Activated T-cell treated with anti-CD3 and anti-CD28 coated beads, Interleukin-2, amount 50 U/mL, for 24 hours (primary cell): ENCODE results near the gene PLA2G6.

Experiments used
- DNase-seq: peaks from one replicate; pipeline ENCODE4 v3.0.0-alpha.2; 2020
- H3K27ac Mint-ChIP-seq: 2 replicates; pipeline ENCODE4 v1.8.0; 2020; ENCODE audit warnings: mild to moderate bottlenecking, mixed read lengths
- H3K27me3 Mint-ChIP-seq: 2 replicates; pipeline ENCODE4 v1.8.0; 2020; ENCODE audit warnings: mixed read lengths
- H3K36me3 Mint-ChIP-seq: 2 replicates; pipeline ENCODE4 v1.8.0; 2020; ENCODE audit warnings: low read depth, mixed read lengths
- H3K4me1 Mint-ChIP-seq: 2 replicates; pipeline ENCODE4 v1.8.0; 2020; ENCODE audit warnings: low read depth, mixed read lengths
- H3K4me3 Mint-ChIP-seq: 2 replicates; pipeline ENCODE4 v1.8.0; 2020; ENCODE audit warnings: mild to moderate bottlenecking, moderate library complexity, mixed read lengths
- H3K9me3 Mint-ChIP-seq: 2 replicates; pipeline ENCODE4 v1.8.0; 2020; ENCODE audit warnings: mixed read lengths

Gene PLA2G6

DNA sequence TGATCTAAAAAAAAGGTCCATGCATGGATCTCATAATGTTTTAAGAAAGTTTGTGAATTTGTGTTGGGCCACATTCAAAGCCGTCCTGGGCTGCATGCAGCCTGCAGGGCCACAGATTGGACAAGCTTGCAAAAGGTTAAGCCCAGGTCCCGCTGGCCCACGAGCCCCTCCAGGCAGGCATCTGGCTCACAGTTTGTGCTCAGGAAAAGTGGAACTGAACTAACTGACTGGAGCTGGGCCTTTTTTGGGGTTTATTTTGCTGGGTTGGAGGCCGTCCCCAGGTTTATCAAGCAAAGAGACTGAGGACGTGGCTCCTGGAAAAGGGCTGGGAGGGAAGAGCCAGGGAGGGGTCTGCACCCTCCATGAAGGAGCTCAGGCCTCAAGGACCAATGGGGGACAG, 39.0 kb downstream of the PLA2G6 start:
- Mint-ChIP-seq H3K4me3 (no peak overlapping the region), H3K27me3 (no peaks in the 10 kb centered on the region)
- DNase-seq = no peak

GRCh38 chr22:38141217-38141973, 40.2 kb downstream of the PLA2G6 start:
- Mint-ChIP-seq H3K9me3 (no peaks in the 10 kb centered on the region), H3K27ac (no peak overlapping the region), H3K36me3 (peaks cover 44% of the 10 kb centered on the region), H3K27me3 (no peaks in the 10 kb centered on the region), H3K4me1 (peaks cover 5% of the 10 kb centered on the region), H3K4me3 (no peak overlapping the region)
- no peak for DNase-seq

More for the DNA sequence above, 39.0 kb downstream of the PLA2G6 start:
- Mint-ChIP-seq H3K36me3 (peaks cover 43% of the 10 kb centered on the region), H3K27ac (no peak overlapping the region), H3K9me3 (no peaks in the 10 kb centered on the region), H3K4me1 (peaks cover 9% of the 10 kb centered on the region)

GRCh38 chr22:38139901-38140300, 41.7 kb downstream of the PLA2G6 start:
- Mint-ChIP-seq H3K9me3 (no peaks in the 10 kb centered on the region), H3K4me3 (no peak overlapping the region), H3K36me3 (peaks cover 52% of the 10 kb centered on the region), H3K27me3 (no peaks in the 10 kb centered on the region), H3K27ac (no peak overlapping the region), H3K4me1 (peaks cover 8% of the 10 kb centered on the region)
- DNase-seq = no peak

DNA sequence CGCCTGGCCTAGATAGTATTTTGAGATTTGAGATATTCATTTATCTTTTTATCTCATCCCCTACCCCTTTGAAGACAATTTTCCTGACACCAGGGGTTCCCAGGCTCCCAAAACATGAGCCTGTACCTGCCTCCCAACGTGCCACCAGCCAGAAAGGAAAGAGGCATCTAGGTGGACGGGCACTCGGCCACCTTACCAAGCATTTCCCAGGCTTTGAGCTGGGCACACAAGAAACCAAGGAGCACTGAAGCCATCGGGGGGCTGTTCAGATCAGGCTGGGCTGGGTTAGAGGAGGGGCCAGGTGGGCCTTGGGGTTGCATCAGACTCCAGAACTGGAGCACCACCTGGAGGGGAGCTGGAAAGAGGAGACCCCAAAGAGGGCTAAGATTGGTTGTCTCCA, 42.7 kb downstream of the PLA2G6 start:
- Mint-ChIP-seq H3K4me3 (no peak overlapping the region), H3K27ac (no peak overlapping the region), H3K4me1 (peaks cover 8% of the 10 kb centered on the region), H3K36me3 (peaks cover 50% of the 10 kb centered on the region), H3K27me3 (no peaks in the 10 kb centered on the region), H3K9me3 (no peaks in the 10 kb centered on the region)
- no peak for DNase-seq

DNA sequence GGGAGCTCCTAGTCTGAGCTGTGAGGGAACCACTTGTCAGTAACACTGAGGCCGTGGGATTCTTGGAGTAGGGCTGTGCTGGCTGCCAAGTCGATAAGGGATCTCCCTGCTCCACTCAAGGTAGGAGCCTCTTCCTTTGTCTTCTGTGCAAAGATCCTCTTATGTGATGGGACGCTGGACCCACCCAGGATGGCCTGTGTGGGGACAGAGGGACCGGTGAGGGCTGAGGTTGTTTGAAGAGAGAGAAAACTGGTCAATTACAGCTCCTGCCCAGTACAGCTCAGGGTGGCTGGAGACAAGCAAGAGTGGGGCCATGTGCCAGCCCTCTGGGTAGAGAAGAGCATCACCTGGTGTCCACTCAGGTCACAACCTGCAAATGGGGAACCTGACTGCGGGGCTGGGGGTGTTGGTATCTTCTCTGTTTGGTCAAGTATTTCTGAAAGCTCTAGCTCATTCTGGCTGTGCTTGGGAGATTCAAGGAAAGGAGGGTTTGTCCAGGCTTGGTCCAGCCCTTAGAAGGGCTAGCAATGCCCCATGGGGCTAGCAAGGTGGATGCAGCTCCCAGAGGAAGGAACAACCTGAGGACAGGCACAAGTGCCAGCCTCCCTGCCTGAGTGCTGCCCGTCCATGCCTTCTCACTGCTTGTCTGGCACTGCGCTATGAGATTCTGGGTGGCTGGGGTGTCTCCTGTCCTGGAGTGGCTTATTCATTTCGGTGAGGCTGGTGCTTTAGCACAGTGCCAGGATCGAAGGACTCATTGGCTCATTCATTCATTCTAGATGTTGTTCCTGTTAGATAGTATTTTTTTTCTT, 43.5 kb downstream of the PLA2G6 start:
- H3K4me3 Mint-ChIP-seq = no peak overlapping the region

GRCh38 chr22:38136607-38137006, 45.0 kb downstream of the PLA2G6 start:
- no peaks in the 10 kb centered on the region for H3K9me3 Mint-ChIP-seq
- H3K27me3 Mint-ChIP-seq = no peaks in the 10 kb centered on the region
- peaks cover 3% of the 10 kb centered on the region for H3K4me1 Mint-ChIP-seq
- H3K36me3 Mint-ChIP-seq = peaks cover 49% of the 10 kb centered on the region
- H3K4me3 Mint-ChIP-seq = no peak overlapping the region
- H3K27ac Mint-ChIP-seq = no peak overlapping the region
- no peak for DNase-seq

More for the DNA sequence above, 43.5 kb downstream of the PLA2G6 start:
- H3K4me1 Mint-ChIP-seq = peaks cover 3% of the 10 kb centered on the region
- peaks cover 50% of the 10 kb centered on the region for H3K36me3 Mint-ChIP-seq
- no peaks in the 10 kb centered on the region for H3K27me3 Mint-ChIP-seq
- no peak overlapping the region for H3K27ac Mint-ChIP-seq
- H3K9me3 Mint-ChIP-seq = no peaks in the 10 kb centered on the region
- no peak for DNase-seq

DNA sequence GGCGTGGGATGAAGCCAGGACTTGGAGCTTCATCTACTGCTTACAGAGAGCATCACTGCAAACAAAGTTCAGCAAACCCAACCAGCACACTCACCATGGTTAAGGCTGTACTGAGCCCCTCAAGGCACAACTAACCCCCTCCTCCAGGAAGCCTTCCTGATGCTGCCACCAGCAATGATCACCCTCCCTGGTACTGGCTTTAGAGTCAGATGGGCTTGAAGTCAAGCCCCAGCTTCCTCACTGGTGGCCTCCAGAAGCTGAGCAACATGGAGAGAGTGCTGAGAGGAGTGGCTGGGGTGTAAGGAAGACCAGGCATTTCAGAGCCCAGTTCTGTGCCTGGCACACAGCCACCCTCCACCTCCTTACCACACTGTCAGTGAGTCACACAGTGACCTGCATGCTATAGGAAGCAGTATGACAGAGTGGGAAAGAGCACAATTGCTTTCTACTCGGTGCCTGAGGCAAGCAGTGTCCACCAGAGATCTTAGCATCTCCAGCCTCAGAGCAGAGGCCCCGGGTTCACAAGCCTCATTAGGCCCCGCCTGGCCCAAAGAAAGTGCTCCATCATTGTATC, 46.4 kb downstream of the PLA2G6 start:
- H3K4me1 Mint-ChIP-seq = peaks cover 3% of the 10 kb centered on the region
- DNase-seq = no peak
- H3K27me3 Mint-ChIP-seq = no peaks in the 10 kb centered on the region
- H3K27ac Mint-ChIP-seq = peak overlapping the region; percentile 68
- H3K36me3 Mint-ChIP-seq = peaks cover 51% of the 10 kb centered on the region
- no peaks in the 10 kb centered on the region for H3K9me3 Mint-ChIP-seq
- H3K4me3 Mint-ChIP-seq = no peak overlapping the region

DNA sequence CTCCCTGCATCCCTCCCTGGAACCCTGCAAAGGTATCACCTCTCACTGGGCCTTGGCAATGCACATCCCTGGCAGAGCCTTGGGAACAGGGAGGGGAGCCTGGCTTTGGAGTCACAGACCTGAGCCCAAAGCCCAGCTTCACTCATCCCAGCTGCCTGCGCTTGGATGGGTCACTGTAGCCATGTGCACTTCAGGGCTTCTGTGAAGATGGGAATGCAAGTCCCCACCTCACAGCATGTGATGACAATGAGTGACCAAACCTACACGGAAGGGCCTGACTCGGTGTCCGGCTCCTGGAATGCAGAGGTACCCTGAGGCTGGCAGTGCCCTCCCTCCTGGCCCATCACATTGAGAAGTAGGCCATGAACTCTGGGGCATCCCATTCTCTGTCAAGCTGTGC, 48.3 kb downstream of the PLA2G6 start:
- peaks cover 43% of the 10 kb centered on the region for H3K36me3 Mint-ChIP-seq
- no peak for DNase-seq
- H3K9me3 Mint-ChIP-seq = no peaks in the 10 kb centered on the region
- no peak overlapping the region for H3K4me3 Mint-ChIP-seq
- H3K27me3 Mint-ChIP-seq = no peaks in the 10 kb centered on the region
- H3K27ac Mint-ChIP-seq = no peak overlapping the region
- peaks cover 3% of the 10 kb centered on the region for H3K4me1 Mint-ChIP-seq

GRCh38 chr22:38132794-38133193, 48.8 kb downstream of the PLA2G6 start:
- DNase-seq = no peak
- Mint-ChIP-seq H3K9me3 (no peaks in the 10 kb centered on the region), H3K36me3 (peaks cover 42% of the 10 kb centered on the region), H3K4me1 (peaks cover 3% of the 10 kb centered on the region), H3K4me3 (no peak overlapping the region), H3K27me3 (no peaks in the 10 kb centered on the region), H3K27ac (no peak overlapping the region)

- H3K36me3 Mint-ChIP-seq = peaks cover 45% of the 10 kb centered on the region
- H3K4me3 Mint-ChIP-seq = no peak overlapping the region
- H3K27me3 Mint-ChIP-seq = no peaks in the 10 kb centered on the region
- H3K27ac Mint-ChIP-seq = no peak overlapping the region
- H3K4me1 Mint-ChIP-seq = peaks cover 3% of the 10 kb centered on the region
- no peak for DNase-seq
- no peaks in the 10 kb centered on the region for H3K9me3 Mint-ChIP-seq
Observed at GRCh38 chr22:38132136-38132535, 49.5 kb downstream of the PLA2G6 start.

DNA sequence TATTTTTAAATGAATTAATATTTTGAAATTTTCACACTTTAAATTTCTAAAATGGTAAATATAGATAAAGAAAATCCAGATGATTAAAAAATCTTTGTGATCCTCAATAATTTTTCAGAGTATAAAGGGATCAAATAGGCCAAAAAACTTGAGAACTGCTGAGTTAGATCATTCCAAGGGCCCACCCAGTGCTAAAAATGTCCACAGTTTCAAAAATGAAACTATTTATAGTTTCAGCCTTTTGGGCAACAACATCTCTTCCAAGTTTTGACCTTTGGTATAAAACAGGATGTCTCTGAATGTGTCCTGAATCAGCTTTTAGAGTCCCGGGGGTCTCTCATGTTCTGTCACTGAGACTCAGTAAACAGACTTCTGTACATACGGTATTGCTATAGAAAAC, 50.2 kb downstream of the PLA2G6 start:
- no peak overlapping the region for H3K27ac Mint-ChIP-seq
- peaks cover 3% of the 10 kb centered on the region for H3K4me1 Mint-ChIP-seq
- no peak overlapping the region for H3K4me3 Mint-ChIP-seq
- H3K9me3 Mint-ChIP-seq = no peaks in the 10 kb centered on the region
- H3K36me3 Mint-ChIP-seq = peaks cover 52% of the 10 kb centered on the region
- no peaks in the 10 kb centered on the region for H3K27me3 Mint-ChIP-seq
- no peak for DNase-seq

DNA sequence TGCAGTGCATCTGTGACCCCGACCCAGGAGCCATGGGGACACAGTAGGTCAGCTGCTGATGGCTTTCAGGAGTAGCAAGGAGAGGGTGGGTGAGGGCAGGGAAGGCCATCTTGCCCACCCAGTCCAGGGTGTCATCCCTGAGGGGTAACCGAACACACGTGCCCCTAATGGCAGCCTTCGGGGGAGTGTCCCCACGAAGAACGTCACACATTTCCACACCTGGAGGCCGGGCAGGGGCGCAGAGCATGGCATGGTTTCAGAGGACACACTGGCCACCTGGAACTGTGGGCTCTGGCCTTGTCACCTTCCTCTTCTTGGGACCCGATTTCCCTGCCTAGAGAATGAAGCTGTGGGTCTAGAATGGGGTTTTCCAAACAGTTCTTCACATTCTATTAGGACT, 51.8 kb downstream of the PLA2G6 start:
- no peak for DNase-seq
- Mint-ChIP-seq H3K9me3 (no peaks in the 10 kb centered on the region), H3K36me3 (peaks cover 44% of the 10 kb centered on the region), H3K4me3 (no peak overlapping the region), H3K27ac (no peak overlapping the region), H3K27me3 (no peaks in the 10 kb centered on the region), H3K4me1 (no peaks in the 10 kb centered on the region)

- H3K9me3 Mint-ChIP-seq = no peaks in the 10 kb centered on the region
Observed at GRCh38 chr22:38129021-38129420, 52.6 kb downstream of the PLA2G6 start.

DNA sequence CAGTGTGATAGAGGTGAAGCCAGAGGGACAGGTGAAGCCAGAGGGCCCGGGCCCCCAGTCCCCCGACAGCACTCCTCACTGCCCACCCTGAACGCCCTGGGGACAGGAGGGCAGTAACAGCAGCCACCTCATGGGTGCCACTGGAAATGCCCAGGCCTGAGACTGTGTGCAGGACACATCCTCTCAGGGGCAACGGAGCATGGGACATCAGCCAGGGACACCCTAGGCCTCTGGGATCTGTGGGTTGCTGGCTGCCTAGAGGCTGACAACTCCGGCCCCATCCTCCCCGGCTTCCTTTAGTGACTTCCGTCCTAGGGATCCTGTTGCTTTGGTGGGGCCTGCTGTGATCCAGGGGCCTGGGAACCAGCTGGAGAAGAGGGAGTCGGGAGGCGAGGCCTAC, 53.8 kb downstream of the PLA2G6 start:
- no peak for DNase-seq
- Mint-ChIP-seq H3K9me3 (no peaks in the 10 kb centered on the region), H3K36me3 (peaks cover 37% of the 10 kb centered on the region), H3K27ac (no peak overlapping the region), H3K27me3 (no peaks in the 10 kb centered on the region), H3K4me3 (no peak overlapping the region), H3K4me1 (no peaks in the 10 kb centered on the region)

More at GRCh38 chr22:38129021-38129420, 52.6 kb downstream of the PLA2G6 start:
- H3K36me3 Mint-ChIP-seq = peaks cover 41% of the 10 kb centered on the region
- H3K4me3 Mint-ChIP-seq = no peak overlapping the region
- H3K27me3 Mint-ChIP-seq = no peaks in the 10 kb centered on the region
- DNase-seq = no peak
- no peaks in the 10 kb centered on the region for H3K4me1 Mint-ChIP-seq
- H3K27ac Mint-ChIP-seq = no peak overlapping the region
